ENCODE results near the gene SLC13A5.

Gene SLC13A5

DNA sequence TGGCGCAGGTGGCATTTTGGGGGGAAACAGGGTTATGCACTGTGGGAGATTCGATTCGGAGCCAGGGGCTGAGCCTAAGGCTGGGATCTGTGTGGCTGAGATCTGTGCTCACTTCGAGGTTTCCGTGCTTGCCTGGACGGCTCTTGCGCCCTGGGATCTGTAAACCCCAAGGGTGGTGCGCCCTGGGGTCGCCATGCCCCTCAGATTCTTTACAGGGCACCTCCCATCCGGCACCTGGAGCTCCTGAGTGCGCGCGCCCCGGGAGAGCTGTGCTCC lies 377 bp downstream of the SLC13A5 start:
- H3K4me3 ChIP-seq (ENCODE audit: low read depth, low read length): no peak overlapping the region
- ChIA-PET POLR2A (no interaction called here), CTCF (interaction anchor here (0.6 to 2.8 kb wide), 10 partner anchors 11 to 300 kb away, joined by 3 to 13 read pairs (median 4); partner anchors contain the start of gene RNASEK)
- TF ChIP-seq ZNF501 (tag by site-specific recombination; IDR thresholded peaks at IDR 0.05): no peak
- no peak for TF ChIP-seq ZNF76 (tag by site-specific recombination; IDR thresholded peaks at IDR 0.05; ENCODE audit: borderline replicate concordance, low read depth)
- TF ChIP-seq, protein P1, sequence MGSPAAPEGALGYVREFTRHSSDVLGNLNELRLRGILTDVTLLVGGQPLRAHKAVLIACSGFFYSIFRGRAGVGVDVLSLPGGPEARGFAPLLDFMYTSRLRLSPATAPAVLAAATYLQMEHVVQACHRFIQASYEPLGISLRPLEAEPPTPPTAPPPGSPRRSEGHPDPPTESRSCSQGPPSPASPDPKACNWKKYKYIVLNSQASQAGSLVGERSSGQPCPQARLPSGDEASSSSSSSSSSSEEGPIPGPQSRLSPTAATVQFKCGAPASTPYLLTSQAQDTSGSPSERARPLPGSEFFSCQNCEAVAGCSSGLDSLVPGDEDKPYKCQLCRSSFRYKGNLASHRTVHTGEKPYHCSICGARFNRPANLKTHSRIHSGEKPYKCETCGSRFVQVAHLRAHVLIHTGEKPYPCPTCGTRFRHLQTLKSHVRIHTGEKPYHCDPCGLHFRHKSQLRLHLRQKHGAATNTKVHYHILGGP (tag by site-specific recombination; IDR thresholded peaks at IDR 0.05): no peak
- TF ChIP-seq ZFP69B (tag by site-specific recombination; IDR thresholded peaks at IDR 0.05): no peak
- no peak for TF ChIP-seq ZSCAN23 (tag by site-specific recombination; IDR thresholded peaks at IDR 0.05)
- TF ChIP-seq ZNF629 (tag by site-specific recombination; IDR thresholded peaks at IDR 0.05): no peak
- no peak for TF ChIP-seq ZNF350 (tag by site-specific recombination; IDR thresholded peaks at IDR 0.05)
- TF ChIP-seq, protein P2, sequence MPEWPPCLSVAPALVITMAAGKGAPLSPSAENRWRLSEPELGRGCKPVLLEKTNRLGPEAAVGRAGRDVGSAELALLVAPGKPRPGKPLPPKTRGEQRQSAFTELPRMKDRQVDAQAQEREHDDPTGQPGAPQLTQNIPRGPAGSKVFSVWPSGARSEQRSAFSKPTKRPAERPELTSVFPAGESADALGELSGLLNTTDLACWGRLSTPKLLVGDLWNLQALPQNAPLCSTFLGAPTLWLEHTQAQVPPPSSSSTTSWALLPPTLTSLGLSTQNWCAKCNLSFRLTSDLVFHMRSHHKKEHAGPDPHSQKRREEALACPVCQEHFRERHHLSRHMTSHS (tag by site-specific recombination; IDR thresholded peaks at IDR 0.05): no peak
- TF ChIP-seq KLF10 (tag by site-specific recombination; IDR thresholded peaks at IDR 0.05): no peak
- TF ChIP-seq ZNF654 (tag by site-specific recombination; IDR thresholded peaks at IDR 0.05; ENCODE audit: low read depth): no peak
- no peak overlapping the region for H3K27ac ChIP-seq (ENCODE audit: extremely low read depth, low read depth, low read length)
- no peaks in the 10 kb centered on the region for H3K36me3 ChIP-seq (ENCODE audit: control insufficient read depth in 2 of 2, insufficient read depth in 1 of 2, low read length in 2 of 2)
- no peaks in the 10 kb centered on the region for H3K9me3 ChIP-seq (ENCODE audit: control insufficient read depth, insufficient read depth, low read depth, low read length)
- no peaks in the 10 kb centered on the region for H3K4me1 ChIP-seq (ENCODE audit: control insufficient read depth, insufficient read depth, low read length)

DNA sequence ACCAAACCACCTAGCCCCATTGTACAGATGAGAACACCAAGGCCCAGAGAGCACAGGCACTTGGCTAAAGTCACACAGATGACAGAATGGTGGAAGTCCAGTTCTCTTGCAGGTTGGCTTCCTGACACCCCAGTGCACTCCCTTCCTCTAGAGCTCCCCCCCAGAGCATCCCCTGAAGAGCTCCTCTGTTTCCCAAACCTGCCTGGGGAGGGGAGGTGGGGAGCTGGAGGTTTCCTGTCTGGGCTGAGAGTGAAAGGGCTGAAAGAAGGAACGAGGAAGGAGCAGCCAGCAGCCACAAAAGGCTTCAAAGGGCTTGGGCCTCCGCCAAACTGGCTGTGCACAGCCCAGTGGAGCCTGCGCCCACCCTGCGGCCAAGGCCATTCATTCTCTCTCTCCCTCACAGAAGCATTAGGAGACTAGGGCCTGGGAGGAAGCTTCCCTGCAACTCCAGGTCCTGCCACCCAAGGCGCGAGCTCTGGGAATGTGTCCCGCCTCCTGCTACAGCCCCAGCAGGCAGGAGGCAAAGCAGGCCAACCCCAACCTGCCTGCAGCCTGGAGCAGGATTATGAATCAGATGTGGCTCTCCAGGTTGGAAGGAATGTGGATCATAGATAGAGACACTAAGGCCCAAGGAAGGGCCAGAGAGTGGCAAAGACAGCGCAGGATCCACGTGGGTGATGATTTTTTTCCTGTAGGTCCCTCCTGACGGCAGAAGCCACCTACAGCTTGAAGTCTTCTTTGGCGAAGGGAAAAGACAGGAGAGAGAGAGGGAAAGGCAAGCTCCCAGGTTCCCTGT lies 913 bp downstream of the SLC13A5 start:
- no peaks in the 10 kb centered on the region for H3K9me3 ChIP-seq (ENCODE audit: control insufficient read depth, insufficient read depth, low read depth, low read length)
- TF ChIP-seq WT1 (tag by site-specific recombination; IDR thresholded peaks at IDR 0.05) (no peak), ZNF514 (tag by site-specific recombination; IDR thresholded peaks at IDR 0.05) (no peak), ZBTB17 (tag by site-specific recombination; IDR thresholded peaks at IDR 0.05) (peak; percentile 30; the same call in 1 of the 2 replicates), ZNF623 (tag by site-specific recombination; IDR thresholded peaks at IDR 0.05) (no peak)

DNA sequence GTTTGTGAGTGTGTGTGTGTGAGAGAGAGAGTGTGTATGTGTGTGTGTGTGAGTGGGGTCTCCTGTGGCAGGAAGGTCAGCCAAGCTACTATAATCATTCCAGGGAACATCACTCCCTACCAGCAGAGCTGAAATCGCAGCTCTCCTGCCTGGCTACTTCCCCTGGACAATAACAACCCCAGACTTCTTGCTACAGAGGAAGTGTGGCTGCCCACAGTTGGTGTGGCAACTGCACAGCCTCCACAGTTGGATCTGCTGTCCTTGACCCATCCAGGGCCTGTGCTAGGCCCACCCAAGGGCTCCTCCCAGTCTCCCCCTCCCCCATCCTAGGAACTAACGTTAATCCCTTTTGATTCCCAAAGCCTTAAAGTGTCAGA lies 1.5 kb downstream of the SLC13A5 start:
- H3K4me3 ChIP-seq (ENCODE audit: low read depth, low read length): no peak overlapping the region
- no peaks in the 10 kb centered on the region for H3K4me1 ChIP-seq (ENCODE audit: control insufficient read depth, insufficient read depth, low read length)
- H3K27ac ChIP-seq (ENCODE audit: extremely low read depth, low read depth, low read length): no peak overlapping the region
- no peaks in the 10 kb centered on the region for H3K36me3 ChIP-seq (ENCODE audit: control insufficient read depth in 2 of 2, insufficient read depth in 1 of 2, low read length in 2 of 2)
- CTCF ChIA-PET: interaction anchor here (0.5 to 1.9 kb wide), 5 partner anchors 45 to 290 kb away, joined by 3 to 5 read pairs (median 4); no protein-coding TSS in a partner anchor
- H3K9me3 ChIP-seq (ENCODE audit: control insufficient read depth, insufficient read depth, low read depth, low read length): no peaks in the 10 kb centered on the region
- POLR2A ChIA-PET: no interaction called here
- TF ChIP-seq ZXDB (tag by site-specific recombination; IDR thresholded peaks at IDR 0.05): no peak
- no peak for TF ChIP-seq ZNF138 (tag by site-specific recombination; IDR thresholded peaks at IDR 0.05; ENCODE audit: borderline replicate concordance)
- TF ChIP-seq, protein P3, sequence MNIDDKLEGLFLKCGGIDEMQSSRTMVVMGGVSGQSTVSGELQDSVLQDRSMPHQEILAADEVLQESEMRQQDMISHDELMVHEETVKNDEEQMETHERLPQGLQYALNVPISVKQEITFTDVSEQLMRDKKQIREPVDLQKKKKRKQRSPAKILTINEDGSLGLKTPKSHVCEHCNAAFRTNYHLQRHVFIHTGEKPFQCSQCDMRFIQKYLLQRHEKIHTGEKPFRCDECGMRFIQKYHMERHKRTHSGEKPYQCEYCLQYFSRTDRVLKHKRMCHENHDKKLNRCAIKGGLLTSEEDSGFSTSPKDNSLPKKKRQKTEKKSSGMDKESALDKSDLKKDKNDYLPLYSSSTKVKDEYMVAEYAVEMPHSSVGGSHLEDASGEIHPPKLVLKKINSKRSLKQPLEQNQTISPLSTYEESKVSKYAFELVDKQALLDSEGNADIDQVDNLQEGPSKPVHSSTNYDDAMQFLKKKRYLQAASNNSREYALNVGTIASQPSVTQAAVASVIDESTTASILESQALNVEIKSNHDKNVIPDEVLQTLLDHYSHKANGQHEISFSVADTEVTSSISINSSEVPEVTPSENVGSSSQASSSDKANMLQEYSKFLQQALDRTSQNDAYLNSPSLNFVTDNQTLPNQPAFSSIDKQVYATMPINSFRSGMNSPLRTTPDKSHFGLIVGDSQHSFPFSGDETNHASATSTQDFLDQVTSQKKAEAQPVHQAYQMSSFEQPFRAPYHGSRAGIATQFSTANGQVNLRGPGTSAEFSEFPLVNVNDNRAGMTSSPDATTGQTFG (tag by site-specific recombination; IDR thresholded peaks at IDR 0.05; ENCODE audit: borderline replicate concordance): no peak
- TF ChIP-seq ZNF175 (tag by site-specific recombination; IDR thresholded peaks at IDR 0.05): no peak
- TF ChIP-seq HOXC10 (CRISPR knock-in tag; IDR thresholded peaks at IDR 0.05): no peak
- no peak for TF ChIP-seq ZNF654 (tag by site-specific recombination; IDR thresholded peaks at IDR 0.05; ENCODE audit: low read depth)
- TF ChIP-seq ZBTB48 (tag by site-specific recombination; IDR thresholded peaks at IDR 0.05): no peak
- TF ChIP-seq GLIS1 (tag by site-specific recombination; IDR thresholded peaks at IDR 0.05): no peak
- no peak for TF ChIP-seq ZNF394 (tag by site-specific recombination; IDR thresholded peaks at IDR 0.05; ENCODE audit: borderline replicate concordance)
- no peak for TF ChIP-seq SCRT2 (tag by site-specific recombination; IDR thresholded peaks at IDR 0.05)
- TF ChIP-seq ZBTB8A (tag by site-specific recombination; IDR thresholded peaks at IDR 0.05): no peak
- no peak for TF ChIP-seq GFI1B (tag by site-specific recombination; IDR thresholded peaks at IDR 0.05)
- TF ChIP-seq, protein P4, sequence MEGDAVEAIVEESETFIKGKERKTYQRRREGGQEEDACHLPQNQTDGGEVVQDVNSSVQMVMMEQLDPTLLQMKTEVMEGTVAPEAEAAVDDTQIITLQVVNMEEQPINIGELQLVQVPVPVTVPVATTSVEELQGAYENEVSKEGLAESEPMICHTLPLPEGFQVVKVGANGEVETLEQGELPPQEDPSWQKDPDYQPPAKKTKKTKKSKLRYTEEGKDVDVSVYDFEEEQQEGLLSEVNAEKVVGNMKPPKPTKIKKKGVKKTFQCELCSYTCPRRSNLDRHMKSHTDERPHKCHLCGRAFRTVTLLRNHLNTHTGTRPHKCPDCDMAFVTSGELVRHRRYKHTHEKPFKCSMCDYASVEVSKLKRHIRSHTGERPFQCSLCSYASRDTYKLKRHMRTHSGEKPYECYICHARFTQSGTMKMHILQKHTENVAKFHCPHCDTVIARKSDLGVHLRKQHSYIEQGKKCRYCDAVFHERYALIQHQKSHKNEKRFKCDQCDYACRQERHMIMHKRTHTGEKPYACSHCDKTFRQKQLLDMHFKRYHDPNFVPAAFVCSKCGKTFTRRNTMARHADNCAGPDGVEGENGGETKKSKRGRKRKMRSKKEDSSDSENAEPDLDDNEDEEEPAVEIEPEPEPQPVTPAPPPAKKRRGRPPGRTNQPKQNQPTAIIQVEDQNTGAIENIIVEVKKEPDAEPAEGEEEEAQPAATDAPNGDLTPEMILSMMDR (tag by site-specific recombination; IDR thresholded peaks at IDR 0.05): no peak
- no peak for TF ChIP-seq TRIM28 (IDR thresholded peaks at IDR 0.05; ENCODE audit: borderline replicate concordance, low read length)

More for the DNA sequence above, 913 bp downstream of the SLC13A5 start:
- H3K4me1 ChIP-seq (ENCODE audit: control insufficient read depth, insufficient read depth, low read length): no peaks in the 10 kb centered on the region
- H3K36me3 ChIP-seq (ENCODE audit: control insufficient read depth in 2 of 2, insufficient read depth in 1 of 2, low read length in 2 of 2): no peaks in the 10 kb centered on the region
- H3K4me3 ChIP-seq (ENCODE audit: low read depth, low read length): no peak overlapping the region
- ChIA-PET POLR2A (no interaction called here), CTCF (interaction anchor here (0.5 to 2.8 kb wide), 9 partner anchors 10 to 300 kb away, joined by 4 to 13 read pairs (median 4); partner anchors contain the start of gene RNASEK)
- H3K27ac ChIP-seq (ENCODE audit: extremely low read depth, low read depth, low read length): no peak overlapping the region

Data from HEK293 (cell line).